Vagina (tissue), 2 donors: ENCODE results near the gene GATM. TPM values are rescaled to one million over a fixed set of nuclear protein-coding genes. Genes with fewer than 3 reads are reported as not detected.
A peak's percentile ranks its signal among the peaks of the same experiment; 100 is the strongest.

Experiments used
- DNase-seq, 2 donors: peaks; one replicate each; pipeline ENCODE4 v3.0.0-alpha.2; 2017; ENCODE audit errors: extremely low spot score in 2 of 2
- H3K27ac ChIP-seq: fragments of 200-600 bp; sonication (generic); one replicate; pipeline ENCODE4 v1.5.1; 2019
- H3K27me3 ChIP-seq: fragments of 200-600 bp; sonication (generic); one replicate; pipeline ENCODE4 v1.5.1; 2019
- H3K36me3 ChIP-seq, 2 donors: fragments of 200-600 bp; sonication (generic); one replicate each; pipeline ENCODE4 v1.5.1; 2017 to 2019
- H3K4me1 ChIP-seq: fragments of 200-600 bp; sonication (generic); one replicate; pipeline ENCODE4 v1.5.1; 2019
- H3K4me3 ChIP-seq, 2 donors: fragments of 200-600 bp; sonication (generic); 1 replicate in 1 of 2; 2 replicates in 1 of 2; pipeline ENCODE4 v1.5.1; 2016 to 2019
- H3K9me3 ChIP-seq: fragments of 200-600 bp; sonication (generic); one replicate; pipeline ENCODE4 v1.5.1; 2019
- CTCF ChIP-seq, 3 experiments: fragments of 450-650 bp in 2 of 3; fragments of 200-600 bp in 1 of 3; sonication (generic) in 1 of 3; IDR thresholded peaks; one replicate each; pipeline ENCODE4 v1.5.1; 2017 to 2019; ENCODE audit warnings: antibody characterized with exemption in 3 of 3, mild to moderate bottlenecking in 2 of 3, moderate library complexity in 2 of 3
- POLR2A ChIP-seq, 2 donors: fragments of 450-650 bp; IDR thresholded peaks; one replicate each; pipeline ENCODE4 v1.6.1; 2017; ENCODE audit warnings: antibody characterized with exemption in 2 of 2, mild to moderate bottlenecking in 2 of 2, moderate library complexity in 2 of 2
- POLR2AphosphoS5 ChIP-seq, 2 donors: sonication (generic); formaldehyde crosslinking; IDR thresholded peaks; one replicate each; pipeline ENCODE4 v1.9.0; 2017; ENCODE audit warnings: antibody characterized with exemption in 2 of 2, mild to moderate bottlenecking in 2 of 2, low read depth in 1 of 2; ENCODE audit not compliant: insufficient read depth in 1 of 2
- intact Hi-C: fragments of 100-400 bp; cut with DNase I; formaldehyde crosslinking; loops from one replicate; pipeline ENCODE4 v1.15.1; 2023
- total RNA-seq: library from RNA; depleted of rRNA; stranded (reverse); fragments of >200 nt; gene quantifications from one replicate; pipeline ENCODE4 v1.2.3, GENCODE V29; 2016

Gene GATM
- total RNA-seq, 1 donor from 2014 or later, result 50.1 TPM

GRCh38 chr15:45384700-45385099, 6.4 kb upstream of the GATM start:
- intact Hi-C loops, result no loop called here
- no peaks in the 10 kb centered on the region for H3K9me3 ChIP-seq
- TF ChIP-seq POLR2AphosphoS5 (IDR thresholded peaks at IDR 0.05; ENCODE audit: insufficient read depth in 1 of 2, low read depth in 1 of 2) (no peak), CTCF (IDR thresholded peaks at IDR 0.05) (no peak), POLR2A (IDR thresholded peaks at IDR 0.05) (no peak)

GRCh38 chr15:45378913-45379262, 544 bp upstream of the GATM start:
- peaks cover 6% of the 10 kb centered on the region for H3K4me1 ChIP-seq
- H3K27ac ChIP-seq, result no peak overlapping the region
- intact Hi-C loops, result no loop called here

More at GRCh38 chr15:45384700-45385099, 6.4 kb upstream of the GATM start:
- no peak overlapping the region for H3K4me3 ChIP-seq
- DNase-seq, result no peak
- H3K4me1 ChIP-seq, result peaks cover 19% of the 10 kb centered on the region
- no peak overlapping the region for H3K27ac ChIP-seq
- H3K27me3 ChIP-seq, result no peaks in the 10 kb centered on the region
- no peaks in the 10 kb centered on the region for H3K36me3 ChIP-seq

GRCh38 chr15:45377609-45378148, 665 bp downstream of the GATM start:
- Histone ChIP-seq H3K4me3 (peak overlapping the region; percentile 53 to 59), H3K27me3 (no peaks in the 10 kb centered on the region), H3K4me1 (peaks cover 6% of the 10 kb centered on the region), H3K27ac (peak overlapping the region; percentile 61), H3K9me3 (no peaks in the 10 kb centered on the region), H3K36me3 (no peaks in the 10 kb centered on the region)
- DNase-seq, result no peak
- TF ChIP-seq POLR2AphosphoS5 (IDR thresholded peaks at IDR 0.05; ENCODE audit: insufficient read depth in 1 of 2, low read depth in 1 of 2) (no peak), POLR2A (IDR thresholded peaks at IDR 0.05) (no peak), CTCF (IDR thresholded peaks at IDR 0.05) (no peak)
- intact Hi-C loops, result no loop called here

More at GRCh38 chr15:45378913-45379262, 544 bp upstream of the GATM start:
- TF ChIP-seq POLR2AphosphoS5 (IDR thresholded peaks at IDR 0.05; ENCODE audit: insufficient read depth in 1 of 2, low read depth in 1 of 2), result no peak
- TF ChIP-seq POLR2A (IDR thresholded peaks at IDR 0.05), result no peak
- TF ChIP-seq CTCF (IDR thresholded peaks at IDR 0.05), result no peak
- H3K4me3 ChIP-seq, result peak overlapping the region; percentile 53 to 59
- no peaks in the 10 kb centered on the region for H3K27me3 ChIP-seq
- H3K36me3 ChIP-seq, result no peaks in the 10 kb centered on the region
- no peaks in the 10 kb centered on the region for H3K9me3 ChIP-seq
- no peak for DNase-seq

- H3K4me1 ChIP-seq, result peaks cover 6% of the 10 kb centered on the region
- H3K4me3 ChIP-seq, result peak overlapping the region; percentile 53 to 59
- H3K36me3 ChIP-seq, result no peaks in the 10 kb centered on the region
- peak overlapping the region; percentile 61 for H3K27ac ChIP-seq
- H3K27me3 ChIP-seq, result no peaks in the 10 kb centered on the region
- no peaks in the 10 kb centered on the region for H3K9me3 ChIP-seq
- no peak for TF ChIP-seq CTCF (IDR thresholded peaks at IDR 0.05)
- TF ChIP-seq POLR2AphosphoS5 (IDR thresholded peaks at IDR 0.05; ENCODE audit: insufficient read depth in 1 of 2, low read depth in 1 of 2), result no peak
- no peak for TF ChIP-seq POLR2A (IDR thresholded peaks at IDR 0.05)
- intact Hi-C loops, result no loop called here
- DNase-seq, result no peak
Observed at GRCh38 chr15:45376967-45377608, 1.3 kb downstream of the GATM start.

DNA sequence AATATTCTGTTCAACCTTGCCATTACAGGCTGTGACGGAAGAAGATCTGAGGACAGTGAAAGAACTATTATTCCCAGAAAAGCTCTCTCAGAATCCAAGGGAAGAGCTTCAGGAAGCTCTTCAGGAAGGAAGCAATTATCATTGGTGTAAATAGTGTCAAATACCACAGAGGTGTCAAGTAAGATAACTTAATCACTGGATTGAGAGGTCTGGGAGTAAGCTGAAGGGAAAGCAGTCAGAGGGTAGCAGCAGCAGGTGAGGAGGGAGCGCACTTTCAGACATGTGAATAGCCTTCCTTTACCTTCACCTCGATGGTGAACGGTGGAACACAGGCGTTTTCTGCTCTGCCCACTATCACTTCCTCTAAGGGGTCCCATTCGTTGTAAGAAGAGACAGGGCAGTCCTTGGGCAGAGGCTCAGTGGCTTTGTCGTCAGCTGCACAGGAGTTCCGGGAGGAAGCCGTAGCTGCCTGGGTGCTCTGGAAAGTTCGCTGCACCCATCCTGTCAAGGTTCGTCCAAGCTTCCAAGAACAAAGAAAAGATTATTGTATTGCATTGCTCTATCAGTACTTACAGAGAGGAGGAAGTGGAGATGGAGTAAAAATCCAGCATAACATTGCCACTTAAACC, 1.9 kb downstream of the GATM start:
- intact Hi-C loops, result no loop called here
- Histone ChIP-seq H3K4me1 (peaks cover 6% of the 10 kb centered on the region), H3K27me3 (no peaks in the 10 kb centered on the region), H3K27ac (no peak overlapping the region), H3K36me3 (no peaks in the 10 kb centered on the region), H3K4me3 (no peak overlapping the region), H3K9me3 (no peaks in the 10 kb centered on the region)
- no peak for DNase-seq
- TF ChIP-seq CTCF (IDR thresholded peaks at IDR 0.05), result no peak
- no peak for TF ChIP-seq POLR2A (IDR thresholded peaks at IDR 0.05)
- TF ChIP-seq POLR2AphosphoS5 (IDR thresholded peaks at IDR 0.05; ENCODE audit: insufficient read depth in 1 of 2, low read depth in 1 of 2), result no peak
